NT2/D1 (cell line): ENCODE measurements around the gene YIF1A.

ENCODE experiments used
- SUZ12 ChIP-seq: IDR thresholded peaks from 2 replicates; pipeline ENCODE4 v1.6.1; 2011; ENCODE audit not compliant: insufficient read length, insufficient read depth; ENCODE audit errors: extremely low read depth
- YY1 ChIP-seq: IDR thresholded peaks from 2 replicates; pipeline ENCODE4 v1.6.1; 2011; ENCODE audit not compliant: insufficient read length, insufficient read depth

GRCh38 chr11:66294626-66295620 is 6.0 kb upstream of the YIF1A start:
- TF ChIP-seq YY1, result no peak
- no peak for TF ChIP-seq SUZ12
